Measurements from ENCODE around the gene PCNX1.
A peak's percentile ranks its signal among the peaks of the same experiment; 100 is the strongest.
"Not testable (repeated sequence)": the region's sequence is repeated elsewhere in the genome, so short reads cannot be mapped to it uniquely, and the experiment has no call there.

The PCNX1 gene

GRCh38 chr14:70971560-70971959, 64.3 kb downstream of the PCNX1 start:
- DNase-seq, result no peak

DNA sequence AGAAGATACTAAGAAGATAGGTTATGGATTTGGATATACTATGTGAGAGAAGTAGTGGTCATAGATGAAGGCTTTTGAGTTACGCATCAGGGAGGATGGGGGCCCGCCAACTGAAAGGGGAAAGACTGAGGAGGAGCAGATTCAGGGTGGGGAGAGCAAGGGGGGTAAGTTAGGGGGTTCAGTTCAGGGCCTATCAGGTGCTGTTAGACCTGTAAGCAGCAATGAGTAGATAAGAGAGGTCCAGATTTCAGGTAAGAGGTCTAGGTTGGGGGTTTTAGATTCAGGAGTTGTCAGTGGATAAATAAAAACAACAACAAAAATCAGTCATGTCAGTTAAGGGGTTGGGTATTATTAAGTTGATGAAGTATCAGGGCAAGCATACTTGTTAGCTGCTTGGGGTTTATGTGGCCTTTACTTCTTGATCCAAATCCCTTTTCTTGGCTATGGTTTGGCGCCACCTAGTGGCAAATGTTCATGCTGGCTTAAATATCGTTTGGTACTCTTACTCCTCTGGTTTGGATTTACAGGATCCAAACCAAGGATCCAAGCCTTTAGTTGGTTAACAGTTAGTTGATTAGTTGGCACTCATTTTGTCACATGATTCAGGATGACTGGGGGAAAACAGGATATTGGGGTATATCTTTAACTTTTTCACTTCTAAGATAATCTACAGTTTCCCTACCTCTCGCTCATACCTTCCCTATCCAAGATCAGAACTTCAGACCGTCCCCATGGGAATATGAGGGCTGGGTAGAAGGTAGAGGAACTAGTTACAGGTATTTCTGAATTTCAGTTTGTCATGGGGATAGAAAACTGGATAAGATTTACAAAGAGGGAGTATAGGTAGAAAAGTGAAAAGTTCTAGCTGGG, 65.1 kb downstream of the PCNX1 start:
- DNase-seq, result peak; percentile 86

DNA sequence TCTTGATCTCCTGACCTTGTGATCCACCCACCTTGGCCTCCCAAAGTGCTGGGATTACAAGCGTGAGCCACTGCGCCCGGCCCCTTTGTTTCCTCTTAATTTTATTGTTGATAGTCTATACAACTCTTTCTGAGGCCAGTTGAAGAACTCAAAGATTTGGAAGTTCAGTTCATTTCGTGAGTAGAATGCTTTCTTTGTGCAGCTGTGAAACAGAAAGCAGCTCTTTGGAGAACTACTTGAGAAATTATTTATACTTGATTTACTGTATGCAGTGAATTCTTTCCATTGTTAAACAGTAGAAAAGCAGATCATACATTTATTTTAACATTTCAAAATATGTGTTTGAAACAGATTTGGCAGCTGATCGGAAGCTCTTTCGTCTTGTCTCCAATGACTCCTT, 69.3 kb downstream of the PCNX1 start:
- no peak for DNase-seq

GRCh38 chr14:70981000-70981952, 74.0 kb downstream of the PCNX1 start:
- peak; percentile 36 for DNase-seq

GRCh38 chr14:70982200-70982599, 74.9 kb downstream of the PCNX1 start:
- DNase-seq, result peak; percentile 26

GRCh38 chr14:70987041-70987440, 79.8 kb downstream of the PCNX1 start:
- no peak for DNase-seq

GRCh38 chr14:70988452-70988851, 81.2 kb downstream of the PCNX1 start:
- peak; percentile 43 for DNase-seq

- DNase-seq, result no peak
These were observed 86.7 kb downstream of the PCNX1 start for GRCh38 chr14:70993931-70994330.

- no peak for DNase-seq
These were observed 88.0 kb downstream of the PCNX1 start for GRCh38 chr14:70995211-70995610.

DNA sequence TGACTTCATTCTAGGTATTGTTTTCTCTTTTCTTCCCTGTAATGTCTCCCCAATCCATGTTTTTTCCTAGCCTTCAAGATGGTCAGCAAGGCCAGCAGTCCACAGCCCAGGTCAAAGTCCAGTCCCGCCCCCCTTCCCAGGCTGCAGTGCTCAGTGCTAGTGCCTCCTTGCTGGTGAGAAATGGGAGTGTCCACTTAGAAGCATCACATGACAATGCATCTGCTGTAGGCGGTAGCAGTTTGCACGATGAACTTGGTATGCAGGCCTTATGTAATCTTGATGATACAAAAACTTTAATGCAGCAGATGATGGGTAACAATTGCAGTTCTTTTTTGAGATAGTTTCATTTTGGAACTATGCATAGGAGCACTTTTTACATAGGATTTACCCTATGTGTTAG, 88.4 kb downstream of the PCNX1 start:
- no peak for DNase-seq

DNA sequence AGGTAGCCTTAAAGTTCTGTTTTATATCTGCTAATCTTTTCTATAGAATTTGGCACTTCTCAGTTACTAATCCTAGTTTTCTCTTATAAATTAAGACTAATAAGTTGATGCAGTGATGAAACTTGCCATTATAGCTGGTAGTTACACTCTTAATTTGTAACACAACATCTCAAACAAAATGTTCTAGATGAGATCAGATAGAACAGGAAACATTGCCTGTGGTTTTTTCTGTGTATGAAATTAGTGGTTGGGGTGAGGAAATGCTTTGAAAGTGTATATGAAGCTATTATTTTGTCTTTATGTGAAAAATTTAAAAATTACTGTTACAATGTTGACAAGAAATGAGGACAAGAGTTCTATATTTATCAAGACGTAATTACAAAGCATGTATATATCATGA, 91.9 kb downstream of the PCNX1 start:
- peak; percentile 61 for DNase-seq

GRCh38 chr14:71000091-71000490, 92.8 kb downstream of the PCNX1 start:
- no peak for DNase-seq

- no peak for DNase-seq
These were observed 94.5 kb downstream of the PCNX1 start for GRCh38 chr14:71001742-71002141.

- no peak for DNase-seq
These were observed 95.9 kb downstream of the PCNX1 start for GRCh38 chr14:71003156-71003555.

- no peak for DNase-seq
These were observed 97.2 kb downstream of the PCNX1 start for GRCh38 chr14:71004481-71004880.

DNA sequence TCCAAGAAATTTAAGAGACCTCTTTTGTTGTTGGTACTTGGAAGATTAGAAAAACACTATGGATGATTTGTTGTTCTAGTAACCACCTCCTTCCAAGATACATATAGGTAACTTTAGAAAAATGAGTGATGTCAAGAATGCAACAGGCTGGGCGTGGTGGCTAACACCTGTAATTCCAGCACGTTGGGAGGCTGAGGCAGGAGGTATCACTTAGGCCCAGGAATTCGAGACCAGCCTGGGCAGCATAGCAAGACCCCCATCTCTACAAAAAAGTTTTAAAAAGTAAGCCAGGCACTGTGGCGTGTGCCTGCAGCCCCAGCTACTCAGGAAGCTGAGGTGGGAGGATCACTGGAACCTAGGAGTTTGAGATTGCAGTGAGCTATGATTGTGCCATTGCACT, 97.8 kb downstream of the PCNX1 start:
- no peak for DNase-seq

DNA sequence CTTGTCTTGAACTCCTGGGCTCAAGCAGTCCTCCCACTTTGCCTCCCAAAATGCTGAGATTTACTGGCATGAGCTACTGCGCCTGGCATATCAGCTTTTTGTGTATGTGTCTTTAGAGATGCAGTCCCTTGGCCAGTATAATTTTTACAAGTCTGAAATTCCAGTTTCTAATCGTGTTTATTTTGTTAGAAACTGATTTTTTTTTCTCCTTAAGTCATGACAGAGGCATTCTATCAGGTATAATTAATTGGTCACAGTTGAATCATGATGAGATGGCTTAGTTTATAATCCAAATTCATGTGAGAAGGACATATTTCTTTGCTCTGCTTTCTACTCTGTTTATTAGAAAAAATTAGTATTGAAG, 98.9 kb downstream of the PCNX1 start:
- no peak for DNase-seq

- no peak for DNase-seq
These were observed 104.2 kb downstream of the PCNX1 start for GRCh38 chr14:71011479-71011878.

GRCh38 chr14:71012888-71013287, 105.6 kb downstream of the PCNX1 start:
- no peak for DNase-seq

DNA sequence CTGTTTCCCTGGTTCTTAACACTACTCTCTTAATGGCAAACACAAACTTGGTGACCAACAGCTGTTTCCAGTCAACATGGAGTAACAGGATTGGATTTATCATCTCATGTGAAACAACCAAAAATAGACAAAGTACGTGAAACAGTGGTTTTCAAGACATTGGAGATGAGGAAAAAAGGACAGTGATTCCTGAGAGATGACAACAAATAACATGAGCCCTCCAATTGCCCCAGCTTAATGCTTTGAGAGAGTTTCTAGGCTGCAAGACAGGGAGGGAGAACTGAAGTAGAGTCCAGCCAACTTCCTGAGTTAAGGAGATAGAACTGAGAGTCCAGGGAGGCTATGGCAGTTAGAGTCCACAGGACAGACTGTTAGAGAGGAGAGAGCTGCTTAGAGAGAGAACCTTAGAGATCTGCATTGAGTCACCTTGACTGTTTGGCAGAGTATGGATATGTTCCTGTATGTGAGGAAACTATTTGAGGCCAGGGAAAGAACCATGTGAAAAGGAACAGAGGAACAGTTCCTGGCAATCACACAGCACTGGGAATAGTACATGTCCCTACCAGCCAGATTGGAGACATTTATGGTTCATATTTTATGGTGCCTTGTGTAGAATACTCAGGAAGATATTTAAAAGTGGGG, 106.4 kb downstream of the PCNX1 start:
- DNase-seq, result no peak

- not testable (repeated sequence) for DNase-seq
These were observed 112.7 kb downstream of the PCNX1 start for GRCh38 chr14:71019917-71020316.

GRCh38 chr14:71021347-71022011, 114.2 kb downstream of the PCNX1 start:
- DNase-seq, result peak; percentile 24
